Body of pancreas (tissue), 4 donors: Measurements from ENCODE around the gene NRG3. TPM values are rescaled to one million over a fixed set of nuclear protein-coding genes. Genes with fewer than 3 reads are reported as not detected.

Experiments
- ATAC-seq: fragments of 150-250 bp; one replicate; pipeline ENCODE4 v1.9.1; 2016
- DNase-seq, 4 donors: peaks; one replicate each; pipeline ENCODE4 v3.0.0-alpha.2; 2019
- H3K27ac ChIP-seq, 4 donors: fragments of 200-600 bp; sonication (generic); 1 replicate in 3 of 4; 2 replicates in 1 of 4; pipeline versions ENCODE4 v1.5.1 to v1.6.1; 2016 to 2019; ENCODE audit warnings: mild to moderate bottlenecking in 1 of 4, mixed read lengths in 1 of 4, moderate library complexity in 1 of 4
- H3K27me3 ChIP-seq, 2 donors: fragments of 200-600 bp; sonication (generic); one replicate each; pipeline ENCODE4 v1.6.0; 2016; ENCODE audit warnings: mild to moderate bottlenecking in 1 of 2
- H3K36me3 ChIP-seq, 2 donors: fragments of 200-600 bp; sonication (generic); replicated peaks in 1 of 2; 2 replicates each; pipeline ENCODE4 v1.5.1; 2016; ENCODE audit warnings: low read depth in 2 of 2; ENCODE audit not compliant: insufficient read depth in 1 of 2
- H3K4me1 ChIP-seq: fragments of 200-600 bp; sonication (generic); one replicate; pipeline ENCODE4 v1.6.0; 2016
- H3K4me3 ChIP-seq, 2 donors: fragments of 200-600 bp; sonication (generic); 1 replicate in 1 of 2; 2 replicates in 1 of 2; pipeline ENCODE4 v1.5.1; 2016 to 2019
- H3K9me3 ChIP-seq, 3 donors: fragments of 200-600 bp; sonication (generic); 1 replicate in 2 of 3; 2 replicates in 1 of 3; pipeline ENCODE4 v1.5.1; 2016
- POLR2A ChIP-seq, 3 donors: fragments of 450-650 bp; IDR thresholded peaks; one replicate each; pipeline ENCODE4 v1.6.1; 2016; ENCODE audit warnings: antibody characterized with exemption in 3 of 3, mild to moderate bottlenecking in 2 of 3
- WGBS, 2 donors: methylation state at CpG; one replicate each; pipeline ENCODE4 v1.1.5; 2017; 5-methylcytosine and 5-hydroxymethylcytosine counted together
- intact Hi-C: fragments of 100-400 bp; cut with DNase I; formaldehyde crosslinking; loops from one replicate; pipeline ENCODE4 v1.15.1; 2023
- total RNA-seq, 2 donors: library from RNA; depleted of rRNA; stranded (reverse); fragments of >200 nt; gene quantifications; one replicate each; pipeline ENCODE4 v1.1.0, GENCODE V29; 2016
- TF ChIP-seq, protein P1 (sequence below), 7 experiments: fragments of 450-650 bp in 4 of 7; fragments of 200-600 bp in 3 of 7; sonication (generic) in 3 of 7; IDR thresholded peaks; one replicate each; pipeline ENCODE4 v1.5.1; 2016 to 2019; ENCODE audit warnings: antibody characterized with exemption in 7 of 7

The NRG3 gene
- total RNA-seq, 2 donors from 2014 or later, result 0.26 TPM; not detected in 1

DNA sequence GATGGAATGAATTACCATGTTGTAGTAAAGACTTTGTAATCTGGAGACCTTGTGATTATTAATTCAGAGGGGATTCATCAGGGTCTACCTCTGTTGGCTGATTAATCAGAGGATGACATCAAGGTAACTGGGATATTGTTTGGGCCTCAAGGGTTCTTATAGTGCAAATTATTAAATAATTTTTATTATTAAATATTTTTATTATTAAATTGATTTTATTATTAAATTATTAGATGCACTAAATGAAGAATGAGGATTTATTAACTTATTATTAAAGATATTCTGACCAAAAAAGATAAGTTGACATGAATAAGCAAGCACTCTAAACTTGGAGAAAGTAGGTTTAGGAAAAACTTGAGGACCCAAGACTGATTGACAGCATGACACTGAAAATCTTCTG, 661.7 kb downstream of the NRG3 start:
- H3K4me1 ChIP-seq, result no peaks in the 10 kb centered on the region
- no peak overlapping the region for H3K27ac ChIP-seq
- no peak for TF ChIP-seq POLR2A (IDR thresholded peaks at IDR 0.05)
- TF ChIP-seq, protein P1, sequence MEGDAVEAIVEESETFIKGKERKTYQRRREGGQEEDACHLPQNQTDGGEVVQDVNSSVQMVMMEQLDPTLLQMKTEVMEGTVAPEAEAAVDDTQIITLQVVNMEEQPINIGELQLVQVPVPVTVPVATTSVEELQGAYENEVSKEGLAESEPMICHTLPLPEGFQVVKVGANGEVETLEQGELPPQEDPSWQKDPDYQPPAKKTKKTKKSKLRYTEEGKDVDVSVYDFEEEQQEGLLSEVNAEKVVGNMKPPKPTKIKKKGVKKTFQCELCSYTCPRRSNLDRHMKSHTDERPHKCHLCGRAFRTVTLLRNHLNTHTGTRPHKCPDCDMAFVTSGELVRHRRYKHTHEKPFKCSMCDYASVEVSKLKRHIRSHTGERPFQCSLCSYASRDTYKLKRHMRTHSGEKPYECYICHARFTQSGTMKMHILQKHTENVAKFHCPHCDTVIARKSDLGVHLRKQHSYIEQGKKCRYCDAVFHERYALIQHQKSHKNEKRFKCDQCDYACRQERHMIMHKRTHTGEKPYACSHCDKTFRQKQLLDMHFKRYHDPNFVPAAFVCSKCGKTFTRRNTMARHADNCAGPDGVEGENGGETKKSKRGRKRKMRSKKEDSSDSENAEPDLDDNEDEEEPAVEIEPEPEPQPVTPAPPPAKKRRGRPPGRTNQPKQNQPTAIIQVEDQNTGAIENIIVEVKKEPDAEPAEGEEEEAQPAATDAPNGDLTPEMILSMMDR (IDR thresholded peaks at IDR 0.05), result no peak
- no peak for DNase-seq
- ATAC-seq, result no peak
- no peaks in the 10 kb centered on the region for H3K9me3 ChIP-seq
- no peaks in the 10 kb centered on the region for H3K36me3 ChIP-seq
- H3K27me3 ChIP-seq, result no peaks in the 10 kb centered on the region
- no peak overlapping the region for H3K4me3 ChIP-seq
- intact Hi-C loops, result no loop called here

DNA sequence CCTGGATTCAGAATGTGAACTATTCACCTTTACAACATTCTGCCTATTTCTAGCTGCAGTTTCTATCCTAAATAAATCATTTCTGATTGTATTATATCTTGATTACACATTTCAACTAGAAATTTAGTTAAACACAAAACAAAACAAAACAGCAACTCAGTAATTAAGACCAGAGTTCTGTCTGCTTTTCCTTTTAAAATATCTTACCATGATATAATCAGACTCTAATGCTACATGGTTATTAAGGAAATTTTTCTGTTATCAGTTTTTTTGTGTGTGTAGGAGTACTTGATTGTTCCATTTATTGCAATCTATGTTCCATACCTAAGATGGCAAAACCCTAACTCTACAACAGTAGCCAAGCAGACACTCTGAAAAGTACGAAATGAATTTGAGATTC, 663.3 kb downstream of the NRG3 start:
- Histone ChIP-seq H3K4me1 (no peaks in the 10 kb centered on the region), H3K4me3 (no peak overlapping the region), H3K27ac (no peak overlapping the region), H3K27me3 (no peaks in the 10 kb centered on the region), H3K36me3 (no peaks in the 10 kb centered on the region), H3K9me3 (no peaks in the 10 kb centered on the region)
- 62 to 63% methylated on average over 1 of the region's 1 CpG for WGBS, 2 donors
- intact Hi-C loops, result no loop called here
- TF ChIP-seq, protein P1 (IDR thresholded peaks at IDR 0.05), result no peak
- TF ChIP-seq POLR2A (IDR thresholded peaks at IDR 0.05), result no peak
- no peak for DNase-seq
- no peak for ATAC-seq

DNA sequence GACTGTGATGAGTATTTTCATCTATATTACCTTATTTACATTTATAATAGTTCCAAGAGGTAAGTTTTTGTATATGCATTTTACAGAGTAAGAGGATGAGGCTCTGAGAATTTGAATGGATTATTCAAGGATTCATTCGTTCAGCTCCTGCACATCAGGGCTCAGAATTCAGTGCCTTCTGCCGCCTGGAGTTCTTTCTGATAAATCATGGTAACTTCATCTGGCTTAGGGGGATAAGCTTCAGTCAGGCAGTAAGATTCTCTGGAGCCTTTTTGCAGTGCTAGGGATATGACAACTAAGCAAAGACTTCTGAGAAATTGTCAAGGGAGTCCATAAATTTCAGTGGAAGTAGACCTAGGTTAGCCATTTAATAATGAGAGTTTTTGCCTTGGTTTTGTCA, 668.6 kb downstream of the NRG3 start:
- H3K4me1 ChIP-seq, result no peaks in the 10 kb centered on the region
- no peaks in the 10 kb centered on the region for H3K36me3 ChIP-seq
- H3K27ac ChIP-seq, result no peak overlapping the region
- H3K4me3 ChIP-seq, result no peak overlapping the region
- DNase-seq (no peak), ATAC-seq (no peak)
- H3K27me3 ChIP-seq, result no peaks in the 10 kb centered on the region
- no peak for TF ChIP-seq POLR2A (IDR thresholded peaks at IDR 0.05)
- TF ChIP-seq, protein P1 (IDR thresholded peaks at IDR 0.05), result no peak
- WGBS, 2 donors, result 78% methylated on average over 2 of the region's 2 CpGs
- H3K9me3 ChIP-seq, result no peaks in the 10 kb centered on the region
- intact Hi-C loops, result no loop called here

DNA sequence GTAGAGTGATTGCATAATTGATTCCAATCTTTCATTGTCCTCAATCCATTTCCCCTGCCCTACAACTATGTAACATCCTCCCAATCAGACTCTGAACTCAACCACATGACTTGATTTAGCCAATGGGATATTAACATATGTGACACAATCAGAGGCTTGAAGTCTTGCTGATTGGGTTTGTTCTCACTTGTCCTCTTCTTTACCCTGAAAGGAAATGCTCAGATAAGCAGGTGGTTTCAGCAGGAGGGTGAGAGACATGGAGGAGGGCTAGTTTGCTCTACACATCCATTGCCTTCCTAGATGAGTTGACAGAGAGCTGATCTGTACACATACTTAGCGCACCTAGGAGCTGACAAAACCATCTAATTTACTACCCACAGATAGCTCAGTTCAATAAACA, 669.4 kb downstream of the NRG3 start:
- H3K27ac ChIP-seq, result no peak overlapping the region
- TF ChIP-seq POLR2A (IDR thresholded peaks at IDR 0.05), result no peak
- TF ChIP-seq, protein P1 (IDR thresholded peaks at IDR 0.05), result no peak
- no peak for ATAC-seq
- H3K4me3 ChIP-seq, result no peak overlapping the region
- WGBS, 2 donors, result 91 to 92% methylated on average over 1 of the region's 1 CpG
- H3K27me3 ChIP-seq, result no peaks in the 10 kb centered on the region
- intact Hi-C loops, result no loop called here
- no peaks in the 10 kb centered on the region for H3K9me3 ChIP-seq
- H3K4me1 ChIP-seq, result no peaks in the 10 kb centered on the region
- no peaks in the 10 kb centered on the region for H3K36me3 ChIP-seq
- DNase-seq, result no peak

DNA sequence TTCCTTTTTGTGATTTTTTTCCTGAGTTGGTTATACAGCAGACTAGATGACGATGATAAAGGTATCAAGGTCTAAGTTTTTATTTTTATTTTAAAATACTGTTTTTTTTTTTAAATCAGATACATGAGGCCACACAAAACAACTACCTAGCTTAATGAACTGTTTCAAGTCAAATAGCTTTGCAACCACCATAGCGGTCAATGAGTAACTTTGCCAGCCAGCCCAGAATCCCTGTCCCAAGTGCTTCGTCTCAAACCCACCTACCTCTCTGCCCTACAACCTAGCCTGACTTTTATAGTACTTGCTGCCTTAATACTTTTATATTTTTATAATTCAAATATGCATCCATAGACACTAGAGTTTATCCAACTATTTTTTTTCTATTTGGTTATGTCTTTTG, 676.5 kb downstream of the NRG3 start:
- no peaks in the 10 kb centered on the region for H3K27me3 ChIP-seq
- H3K27ac ChIP-seq, result no peak overlapping the region
- H3K4me3 ChIP-seq, result no peak overlapping the region
- intact Hi-C loops, result no loop called here
- no peak for ATAC-seq
- no peak for DNase-seq
- no peaks in the 10 kb centered on the region for H3K36me3 ChIP-seq
- H3K9me3 ChIP-seq, result no peaks in the 10 kb centered on the region
- no peaks in the 10 kb centered on the region for H3K4me1 ChIP-seq
- 75 to 82% methylated on average over 3 of the region's 3 CpGs for WGBS, 2 donors
- no peak for TF ChIP-seq POLR2A (IDR thresholded peaks at IDR 0.05)
- TF ChIP-seq, protein P1 (IDR thresholded peaks at IDR 0.05), result no peak
